A549 (cell line): ENCODE results near the gene USP34. TPM values are rescaled to one million over a fixed set of nuclear protein-coding genes. Genes with fewer than 3 reads are reported as not detected.

Experiments used
- ATAC-seq, 2 experiments: fragments of 200-7000 bp in 1 of 2; fragments of >200 bp in 1 of 2; cut with Nextera tagmentation in 1 of 2; cut with Tn5 transposase in 1 of 2; 3 replicates each; pipeline versions ENCODE4 v1.8.0 to v1.9.1; 2018 to 2020; ENCODE audit warnings: mild to moderate bottlenecking in 1 of 2, moderate library complexity in 1 of 2
- CTCF ChIA-PET: fragments of 300-600 bp; sonication (Branson Sonifier 250); formaldehyde crosslinking; extraction: SDS; loops from one replicate; lab custom pipeline; 2021; ENCODE audit warnings: antibody characterized with exemption, inconsistent platforms; lab: Yijun Ruan, JAX
- POLR2A ChIA-PET: fragments of 350-600 bp; formaldehyde crosslinking; extraction: SDS; loops from one replicate; lab custom pipeline; 2021; ENCODE audit warnings: antibody characterized with exemption, inconsistent platforms; lab: Yijun Ruan, JAX
- DNase-seq, 2 experiments: peaks; one replicate each; pipeline versions ENCODE4 v3.0.0 to v3.0.0-alpha.2; 2011 to 2016; ENCODE audit warnings: low read depth in 1 of 2, low spot score in 1 of 2
- FAIRE-seq: peaks from 2 replicates; lab custom pipeline; 2011; peaks lifted over from hg19 to GRCh38; lab: Jason Lieb, UNC
- H3K27ac ChIP-seq, 2 experiments: fragments of >200 bp; sonication (Bioruptor Twin); formaldehyde crosslinking; 3 replicates each; pipeline ENCODE4 v1.5.1; 2016 to 2017
- H3K4me1 ChIP-seq: fragments of >200 bp; sonication (Bioruptor Twin); formaldehyde crosslinking; 3 replicates; pipeline ENCODE4 v1.6.1; 2016
- H3K4me2 ChIP-seq: fragments of >200 bp; sonication (Bioruptor Twin); formaldehyde crosslinking; 3 replicates; pipeline ENCODE4 v1.6.1; 2016
- H3K4me3 ChIP-seq: fragments of >200 bp; sonication (Bioruptor Twin); formaldehyde crosslinking; 3 replicates; pipeline ENCODE4 v1.5.1; 2016
- H3K9me3 ChIP-seq: fragments of >200 bp; sonication (Bioruptor Twin); formaldehyde crosslinking; 3 replicates; pipeline ENCODE4 v1.6.1; 2016
- CBX8 ChIP-seq: fragments of 200-600 bp; sonication (generic); IDR thresholded peaks from 2 replicates; pipeline ENCODE4 v1.6.1; 2016
- CHD2 ChIP-seq: fragments of 150-350 bp; IDR thresholded peaks from 2 replicates; pipeline ENCODE4 v1.6.1; 2014; ENCODE audit warnings: low read length; ENCODE audit not compliant: partially characterized antibody
- CHD4 ChIP-seq: fragments of 200-600 bp; sonication (generic); IDR thresholded peaks from 2 replicates; pipeline ENCODE4 v1.6.1; 2016; ENCODE audit warnings: antibody characterized with exemption, mild to moderate bottlenecking, borderline replicate concordance
- CTCF ChIP-seq: fragments of >200 bp; sonication (Bioruptor Twin); formaldehyde crosslinking; IDR thresholded peaks from 3 replicates; pipeline ENCODE4 v1.5.1; 2016
- EHF ChIP-seq: fragments of 250-450 bp; sonication (Bioruptor Pico); IDR thresholded peaks from 2 replicates; pipeline ENCODE4 v1.5.0; 2020; ENCODE audit warnings: mild to moderate bottlenecking
- ESRRA ChIP-seq: fragments of 150-350 bp; IDR thresholded peaks from 2 replicates; pipeline ENCODE4 v1.6.1; 2014; ENCODE audit warnings: mild to moderate bottlenecking, low read length, borderline replicate concordance
- FOXS1 ChIP-seq: fragments of 250-450 bp; sonication (Bioruptor Pico); IDR thresholded peaks from 2 replicates; pipeline ENCODE4 v1.5.0; 2020; ENCODE audit warnings: mild to moderate bottlenecking, moderate library complexity
- HEYL ChIP-seq: fragments of 250-450 bp; sonication (Bioruptor Pico); IDR thresholded peaks from 2 replicates; pipeline ENCODE4 v1.8.0; 2021; ENCODE audit warnings: mild to moderate bottlenecking, moderate library complexity
- JUNB ChIP-seq: fragments of >200 bp; sonication (Bioruptor Twin); formaldehyde crosslinking; IDR thresholded peaks from 2 replicates; pipeline ENCODE4 v1.6.1; 2016
- KDM1A ChIP-seq: fragments of 200-600 bp; sonication (generic); IDR thresholded peaks from 2 replicates; pipeline ENCODE4 v1.6.1; 2016; ENCODE audit warnings: low read depth, mild to moderate bottlenecking
- KDM5A ChIP-seq: fragments of 200-600 bp; sonication (generic); IDR thresholded peaks from 2 replicates; pipeline ENCODE4 v1.6.1; 2016; ENCODE audit warnings: antibody characterized with exemption, mild to moderate bottlenecking
- NPAS2 ChIP-seq: fragments of 250-450 bp; sonication (Bioruptor Pico); IDR thresholded peaks from 2 replicates; pipeline ENCODE4 v1.8.0; 2022; ENCODE audit warnings: mild to moderate bottlenecking, moderate library complexity, borderline replicate concordance
- PBX3 ChIP-seq: IDR thresholded peaks from 2 replicates; pipeline ENCODE4 v1.6.1; 2012
- PHF8 ChIP-seq: fragments of 200-600 bp; sonication (generic); IDR thresholded peaks from 2 replicates; pipeline ENCODE4 v1.6.1; 2016; ENCODE audit warnings: low read depth, mild to moderate bottlenecking, antibody characterized with exemption, moderate library complexity, borderline replicate concordance
- SMC3 ChIP-seq: fragments of >200 bp; sonication (Bioruptor Twin); formaldehyde crosslinking; IDR thresholded peaks from 3 replicates; pipeline ENCODE4 v1.6.1; 2018; ENCODE audit warnings: inconsistent platforms
- SREBF2 ChIP-seq: fragments of 450-650 bp; IDR thresholded peaks from 2 replicates; pipeline ENCODE4 v1.6.1; 2014; ENCODE audit warnings: mild to moderate bottlenecking, moderate library complexity
- TP53 ChIP-seq: fragments of 250-450 bp; sonication (Bioruptor Pico); IDR thresholded peaks from 2 replicates; pipeline ENCODE4 v1.5.0; 2021; ENCODE audit warnings: mild to moderate bottlenecking, moderate library complexity
- ZFP36 ChIP-seq: fragments of 450-650 bp; IDR thresholded peaks from 2 replicates; pipeline ENCODE4 v1.6.1; 2014; ENCODE audit warnings: borderline replicate concordance; ENCODE audit not compliant: partially characterized antibody
- WGBS: methylation state at CpG from one replicate; pipeline ENCODE4 v1.1.6; 2017; ENCODE audit errors: missing lambda C conversion rate; 5-methylcytosine and 5-hydroxymethylcytosine counted together
- polyA plus RNA-seq, 4 experiments: library from polyadenylated mRNA; depleted of rRNA in 3 of 4; stranded (reverse); fragments of >200 nt; fragmentation: RNase III in 1 of 4; extraction: RNeasy Plus Mini Kit Qiagen cat#74134 plus additional on column Dnase treatment in 1 of 4; gene quantifications; 2 replicates in 3 of 4; 3 replicates in 1 of 4; pipeline ENCODE4 v1.2.3, GENCODE V29; 2011 to 2017
- TF ChIP-seq, protein P1 (sequence below): IDR thresholded peaks from 2 replicates; pipeline ENCODE4 v1.6.1; 2012; ENCODE audit warnings: low read depth, borderline replicate concordance
- TF ChIP-seq, protein P2 (sequence below): fragments of >200 bp; sonication (Bioruptor Twin); formaldehyde crosslinking; IDR thresholded peaks from 3 replicates; pipeline ENCODE4 v1.6.1; 2016
- TF ChIP-seq, protein P3 (sequence below): fragments of 150-350 bp; IDR thresholded peaks from 2 replicates; pipeline ENCODE4 v1.6.1; 2014; ENCODE audit warnings: low read depth, mild to moderate bottlenecking, low read length

Gene USP34
- polyA plus RNA-seq, 2 of the 4 experiments (the other 2 are of a cell fraction): 47.7 to 132 TPM

DNA sequence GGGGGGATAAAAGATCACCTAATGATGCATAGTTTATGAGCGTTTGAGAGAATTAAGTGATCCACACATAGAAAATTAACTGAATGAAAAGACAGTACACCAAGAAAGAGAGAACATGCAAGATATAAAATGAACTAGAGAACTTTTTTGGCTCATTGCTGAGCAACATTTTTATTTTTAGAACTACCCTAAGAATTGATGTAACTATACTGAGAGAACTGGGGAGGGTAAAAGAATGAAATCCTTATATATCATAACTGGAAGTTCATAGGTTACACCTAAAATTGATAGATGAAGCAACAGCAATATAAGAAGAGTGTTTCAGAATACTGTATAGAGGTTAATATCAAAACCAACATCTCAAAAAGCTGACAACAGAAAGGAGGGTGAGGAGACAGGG lies 55.6 kb downstream of the USP34 start:
- no peak for FAIRE-seq
- WGBS: 92% methylated on average over 1 of the region's 1 CpG
- Histone ChIP-seq H3K4me1 (peaks cover 39% of the 10 kb centered on the region), H3K4me3 (no peak overlapping the region), H3K27ac (no peak overlapping the region), H3K9me3 (no peaks in the 10 kb centered on the region)
- POLR2A ChIA-PET: no interaction called here
- DNase-seq: no peak
- no peak for ATAC-seq
- CTCF ChIA-PET: interaction anchor here (0.8 to 1.4 kb wide), 3 partner anchors 11 to 23 kb away, joined by 3 to 13 read pairs (median 5); no protein-coding TSS in a partner anchor
- no peak for TF ChIP-seq CTCF
- TF ChIP-seq ZFP36: no peak
- TF ChIP-seq KDM5A: no peak
- no peak for TF ChIP-seq NPAS2 (CRISPR knock-in tag)
- TF ChIP-seq FOXS1: no peak
- no peak for TF ChIP-seq KDM1A
- TF ChIP-seq ESRRA: no peak
- TF ChIP-seq, protein P1, sequence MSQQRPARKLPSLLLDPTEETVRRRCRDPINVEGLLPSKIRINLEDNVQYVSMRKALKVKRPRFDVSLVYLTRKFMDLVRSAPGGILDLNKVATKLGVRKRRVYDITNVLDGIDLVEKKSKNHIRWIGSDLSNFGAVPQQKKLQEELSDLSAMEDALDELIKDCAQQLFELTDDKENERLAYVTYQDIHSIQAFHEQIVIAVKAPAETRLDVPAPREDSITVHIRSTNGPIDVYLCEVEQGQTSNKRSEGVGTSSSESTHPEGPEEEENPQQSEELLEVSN: no peak
- TF ChIP-seq, protein P2, sequence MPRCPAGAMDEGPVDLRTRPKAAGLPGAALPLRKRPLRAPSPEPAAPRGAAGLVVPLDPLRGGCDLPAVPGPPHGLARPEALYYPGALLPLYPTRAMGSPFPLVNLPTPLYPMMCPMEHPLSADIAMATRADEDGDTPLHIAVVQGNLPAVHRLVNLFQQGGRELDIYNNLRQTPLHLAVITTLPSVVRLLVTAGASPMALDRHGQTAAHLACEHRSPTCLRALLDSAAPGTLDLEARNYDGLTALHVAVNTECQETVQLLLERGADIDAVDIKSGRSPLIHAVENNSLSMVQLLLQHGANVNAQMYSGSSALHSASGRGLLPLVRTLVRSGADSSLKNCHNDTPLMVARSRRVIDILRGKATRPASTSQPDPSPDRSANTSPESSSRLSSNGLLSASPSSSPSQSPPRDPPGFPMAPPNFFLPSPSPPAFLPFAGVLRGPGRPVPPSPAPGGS: no peak
- TF ChIP-seq HEYL (CRISPR knock-in tag): no peak
- no peak for TF ChIP-seq EHF (CRISPR knock-in tag)
- TF ChIP-seq CBX8: no peak
- TF ChIP-seq SREBF2: no peak
- no peak for TF ChIP-seq JUNB
- TF ChIP-seq SMC3: no peak
- TF ChIP-seq, protein P3, sequence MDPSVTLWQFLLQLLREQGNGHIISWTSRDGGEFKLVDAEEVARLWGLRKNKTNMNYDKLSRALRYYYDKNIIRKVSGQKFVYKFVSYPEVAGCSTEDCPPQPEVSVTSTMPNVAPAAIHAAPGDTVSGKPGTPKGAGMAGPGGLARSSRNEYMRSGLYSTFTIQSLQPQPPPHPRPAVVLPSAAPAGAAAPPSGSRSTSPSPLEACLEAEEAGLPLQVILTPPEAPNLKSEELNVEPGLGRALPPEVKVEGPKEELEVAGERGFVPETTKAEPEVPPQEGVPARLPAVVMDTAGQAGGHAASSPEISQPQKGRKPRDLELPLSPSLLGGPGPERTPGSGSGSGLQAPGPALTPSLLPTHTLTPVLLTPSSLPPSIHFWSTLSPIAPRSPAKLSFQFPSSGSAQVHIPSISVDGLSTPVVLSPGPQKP: no peak
- TF ChIP-seq PBX3: no peak
- no peak for TF ChIP-seq TP53 (CRISPR knock-in tag)
- no peak for TF ChIP-seq CHD4
- TF ChIP-seq, all 56 proteins: peak for 0
- H3K4me2 ChIP-seq: no peak overlapping the region

- Histone ChIP-seq H3K9me3 (no peaks in the 10 kb centered on the region), H3K4me1 (peaks cover 35% of the 10 kb centered on the region; the same call in 2 of the 3 replicates), H3K27ac (no peak overlapping the region)
- FAIRE-seq: no peak
- POLR2A ChIA-PET: no interaction called here
- DNase-seq: no peak
- TF ChIP-seq CHD2 (no peak), PHF8 (no peak), PBX3 (no peak), FOXS1 (no peak), NPAS2 (CRISPR knock-in tag) (no peak)
- TF ChIP-seq, protein P3: no peak
- TF ChIP-seq, all 56 proteins: peak for 0
- H3K4me2 ChIP-seq: no peak overlapping the region
- H3K4me3 ChIP-seq: no peak overlapping the region
- ATAC-seq: no peak
- CTCF ChIA-PET: interaction anchor here (1.4 kb wide), 1 partner anchor 12 kb away, joined by 4 read pairs; no protein-coding TSS in a partner anchor
- 88% methylated on average over 3 of the region's 3 CpGs for WGBS
These were observed 56.2 kb downstream of the USP34 start for GRCh38 chr2:61414674-61415073.
